ENCODE measurements around the gene UMAD1.
"Not testable (repeated sequence)": the region's sequence is repeated elsewhere in the genome, so short reads cannot be mapped to it uniquely, and the experiment has no call there.

Gene UMAD1

DNA sequence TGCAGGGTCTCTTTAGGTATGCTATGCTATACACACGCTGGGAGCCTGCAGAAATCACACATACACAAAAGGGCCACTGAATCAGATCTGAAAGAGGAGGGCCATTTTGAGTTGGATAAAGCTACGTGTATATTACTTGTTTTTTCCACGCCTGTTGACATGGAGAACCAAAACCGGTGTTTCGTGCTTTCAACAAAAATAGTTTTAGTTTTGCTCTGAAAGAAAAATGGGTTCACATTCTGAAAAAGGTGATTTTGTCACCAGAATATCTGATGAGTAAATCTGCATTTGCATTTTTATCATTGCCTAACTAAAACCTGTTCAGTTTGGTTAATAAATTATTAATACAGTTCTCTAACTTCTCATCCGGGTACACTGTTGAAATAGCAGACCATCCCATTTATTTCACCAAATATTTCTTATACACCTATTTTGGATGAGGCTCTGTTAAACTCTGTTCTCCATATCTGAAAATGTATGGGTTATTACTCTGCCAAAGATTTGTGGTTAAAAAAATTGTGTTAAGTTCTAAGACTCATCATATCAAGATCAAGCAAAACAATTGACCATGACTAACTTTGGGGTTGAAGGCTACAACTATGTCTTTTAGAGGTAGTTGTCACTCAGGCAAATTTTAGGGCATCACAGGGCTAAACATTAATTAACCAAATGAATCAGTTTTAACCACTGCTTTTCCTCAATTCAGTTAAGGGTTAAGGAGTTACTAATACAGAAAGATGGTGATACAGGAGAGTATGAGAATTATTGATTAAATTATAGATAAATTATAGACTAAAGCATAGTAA is 179.1 kb downstream of the UMAD1 start:
- Histone ChIP-seq H3K4me3 (ENCODE audit: severe bottlenecking) (no peak overlapping the region), H3K27me3 (ENCODE audit: insufficient read depth, poor library complexity, severe bottlenecking) (no peaks in the 10 kb centered on the region), H3K27ac (ENCODE audit: poor library complexity, severe bottlenecking) (no peak overlapping the region), H3K4me1 (ENCODE audit: insufficient read depth, poor library complexity, severe bottlenecking) (no peaks in the 10 kb centered on the region), H3K9me3 (ENCODE audit: severe bottlenecking) (no peaks in the 10 kb centered on the region), H3K36me3 (ENCODE audit: low read depth) (no peaks in the 10 kb centered on the region; the same call in 1 of the 2 replicates)
- TF ChIP-seq, protein P1, sequence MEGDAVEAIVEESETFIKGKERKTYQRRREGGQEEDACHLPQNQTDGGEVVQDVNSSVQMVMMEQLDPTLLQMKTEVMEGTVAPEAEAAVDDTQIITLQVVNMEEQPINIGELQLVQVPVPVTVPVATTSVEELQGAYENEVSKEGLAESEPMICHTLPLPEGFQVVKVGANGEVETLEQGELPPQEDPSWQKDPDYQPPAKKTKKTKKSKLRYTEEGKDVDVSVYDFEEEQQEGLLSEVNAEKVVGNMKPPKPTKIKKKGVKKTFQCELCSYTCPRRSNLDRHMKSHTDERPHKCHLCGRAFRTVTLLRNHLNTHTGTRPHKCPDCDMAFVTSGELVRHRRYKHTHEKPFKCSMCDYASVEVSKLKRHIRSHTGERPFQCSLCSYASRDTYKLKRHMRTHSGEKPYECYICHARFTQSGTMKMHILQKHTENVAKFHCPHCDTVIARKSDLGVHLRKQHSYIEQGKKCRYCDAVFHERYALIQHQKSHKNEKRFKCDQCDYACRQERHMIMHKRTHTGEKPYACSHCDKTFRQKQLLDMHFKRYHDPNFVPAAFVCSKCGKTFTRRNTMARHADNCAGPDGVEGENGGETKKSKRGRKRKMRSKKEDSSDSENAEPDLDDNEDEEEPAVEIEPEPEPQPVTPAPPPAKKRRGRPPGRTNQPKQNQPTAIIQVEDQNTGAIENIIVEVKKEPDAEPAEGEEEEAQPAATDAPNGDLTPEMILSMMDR (IDR thresholded peaks at IDR 0.05; ENCODE audit: poor library complexity, severe bottlenecking) = no peak
- DNase-seq (ENCODE audit: low spot score) (no peak), ATAC-seq (ENCODE audit: low read depth) (no peak)

- H3K27me3 ChIP-seq (ENCODE audit: insufficient read depth, poor library complexity, severe bottlenecking) = no peaks in the 10 kb centered on the region
- H3K27ac ChIP-seq (ENCODE audit: poor library complexity, severe bottlenecking) = no peak overlapping the region
- H3K9me3 ChIP-seq (ENCODE audit: severe bottlenecking) = no peaks in the 10 kb centered on the region
- DNase-seq (ENCODE audit: low spot score) (no peak), ATAC-seq (ENCODE audit: low read depth) (no peak)
- no peaks in the 10 kb centered on the region; the same call in 1 of the 2 replicates for H3K36me3 ChIP-seq (ENCODE audit: low read depth)
- TF ChIP-seq, protein P1 (IDR thresholded peaks at IDR 0.05; ENCODE audit: poor library complexity, severe bottlenecking) = no peak
- H3K4me1 ChIP-seq (ENCODE audit: insufficient read depth, poor library complexity, severe bottlenecking) = no peaks in the 10 kb centered on the region
- H3K4me3 ChIP-seq (ENCODE audit: severe bottlenecking) = no peak overlapping the region
Measured at GRCh38 chr7:7820409-7820808, 179.9 kb downstream of the UMAD1 start.

DNA sequence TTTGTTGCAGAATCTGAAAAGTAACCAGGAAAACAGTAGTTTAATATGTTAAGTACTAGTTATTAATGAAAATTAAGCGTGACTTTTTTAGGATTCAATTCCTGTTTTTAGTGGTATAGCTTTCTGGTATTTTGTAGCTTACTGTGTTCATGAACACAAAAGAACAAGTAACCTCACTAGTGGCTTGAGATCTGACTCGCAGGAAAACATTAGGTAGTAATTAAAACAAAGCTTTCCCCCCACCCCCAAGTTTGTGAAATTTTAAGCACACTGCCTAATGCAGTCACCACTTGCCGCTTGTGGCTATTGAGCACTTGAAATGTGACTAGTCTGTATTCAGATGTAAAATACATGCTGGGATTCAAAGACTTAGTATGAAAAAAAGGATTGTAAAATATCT is 180.4 kb downstream of the UMAD1 start:
- no peak overlapping the region for H3K27ac ChIP-seq (ENCODE audit: poor library complexity, severe bottlenecking)
- ATAC-seq (ENCODE audit: low read depth) (no peak), DNase-seq (ENCODE audit: low spot score) (no peak)
- H3K9me3 ChIP-seq (ENCODE audit: severe bottlenecking) = no peaks in the 10 kb centered on the region
- H3K27me3 ChIP-seq (ENCODE audit: insufficient read depth, poor library complexity, severe bottlenecking) = no peaks in the 10 kb centered on the region
- H3K4me1 ChIP-seq (ENCODE audit: insufficient read depth, poor library complexity, severe bottlenecking) = no peaks in the 10 kb centered on the region
- no peaks in the 10 kb centered on the region; the same call in 1 of the 2 replicates for H3K36me3 ChIP-seq (ENCODE audit: low read depth)
- H3K4me3 ChIP-seq (ENCODE audit: severe bottlenecking) = no peak overlapping the region
- TF ChIP-seq, protein P1 (IDR thresholded peaks at IDR 0.05; ENCODE audit: poor library complexity, severe bottlenecking) = no peak

DNA sequence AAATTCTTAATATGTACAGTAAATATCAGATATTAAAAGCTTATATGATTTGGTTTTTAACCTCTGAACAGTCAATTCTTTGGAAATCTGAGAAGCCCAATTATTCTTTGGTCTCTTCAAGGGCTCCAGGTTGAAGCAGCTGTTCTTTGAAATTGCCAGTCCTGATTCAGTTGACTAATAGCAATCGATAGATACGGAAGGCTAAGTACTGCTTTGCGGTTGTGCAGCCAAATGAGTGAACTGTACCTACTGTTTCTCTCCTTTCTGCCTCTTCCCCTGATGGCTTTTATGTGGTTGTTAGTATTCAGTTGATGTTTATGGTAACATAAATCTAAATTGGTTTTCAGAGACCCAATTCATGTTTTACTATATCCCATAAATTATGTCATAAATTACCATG is 181.0 kb downstream of the UMAD1 start:
- DNase-seq (ENCODE audit: low spot score) (no peak), ATAC-seq (ENCODE audit: low read depth) (no peak)
- H3K27me3 ChIP-seq (ENCODE audit: insufficient read depth, poor library complexity, severe bottlenecking) = no peaks in the 10 kb centered on the region
- no peaks in the 10 kb centered on the region for H3K4me1 ChIP-seq (ENCODE audit: insufficient read depth, poor library complexity, severe bottlenecking)
- H3K36me3 ChIP-seq (ENCODE audit: low read depth) = no peaks in the 10 kb centered on the region; the same call in 1 of the 2 replicates
- H3K27ac ChIP-seq (ENCODE audit: poor library complexity, severe bottlenecking) = no peak overlapping the region
- TF ChIP-seq, protein P1 (IDR thresholded peaks at IDR 0.05; ENCODE audit: poor library complexity, severe bottlenecking) = no peak
- no peaks in the 10 kb centered on the region for H3K9me3 ChIP-seq (ENCODE audit: severe bottlenecking)
- H3K4me3 ChIP-seq (ENCODE audit: severe bottlenecking) = no peak overlapping the region

- H3K4me1 ChIP-seq (ENCODE audit: insufficient read depth, poor library complexity, severe bottlenecking); DNase-seq (ENCODE audit: low spot score); H3K4me3 ChIP-seq (ENCODE audit: severe bottlenecking); H3K36me3 ChIP-seq (ENCODE audit: low read depth); H3K9me3 ChIP-seq (ENCODE audit: severe bottlenecking); H3K27ac ChIP-seq (ENCODE audit: poor library complexity, severe bottlenecking); H3K27me3 ChIP-seq (ENCODE audit: insufficient read depth, poor library complexity, severe bottlenecking); ATAC-seq (ENCODE audit: low read depth): not testable (repeated sequence)
Measured at GRCh38 chr7:7825294-7825693, 184.7 kb downstream of the UMAD1 start.
